ENCODE measurements around the gene ATP9B. TPM values are rescaled to one million over a fixed set of nuclear protein-coding genes. Genes with fewer than 3 reads are reported as not detected.

The ATP9B gene
- total RNA-seq, 1 donor from 2014 or later: 43.9 TPM

DNA sequence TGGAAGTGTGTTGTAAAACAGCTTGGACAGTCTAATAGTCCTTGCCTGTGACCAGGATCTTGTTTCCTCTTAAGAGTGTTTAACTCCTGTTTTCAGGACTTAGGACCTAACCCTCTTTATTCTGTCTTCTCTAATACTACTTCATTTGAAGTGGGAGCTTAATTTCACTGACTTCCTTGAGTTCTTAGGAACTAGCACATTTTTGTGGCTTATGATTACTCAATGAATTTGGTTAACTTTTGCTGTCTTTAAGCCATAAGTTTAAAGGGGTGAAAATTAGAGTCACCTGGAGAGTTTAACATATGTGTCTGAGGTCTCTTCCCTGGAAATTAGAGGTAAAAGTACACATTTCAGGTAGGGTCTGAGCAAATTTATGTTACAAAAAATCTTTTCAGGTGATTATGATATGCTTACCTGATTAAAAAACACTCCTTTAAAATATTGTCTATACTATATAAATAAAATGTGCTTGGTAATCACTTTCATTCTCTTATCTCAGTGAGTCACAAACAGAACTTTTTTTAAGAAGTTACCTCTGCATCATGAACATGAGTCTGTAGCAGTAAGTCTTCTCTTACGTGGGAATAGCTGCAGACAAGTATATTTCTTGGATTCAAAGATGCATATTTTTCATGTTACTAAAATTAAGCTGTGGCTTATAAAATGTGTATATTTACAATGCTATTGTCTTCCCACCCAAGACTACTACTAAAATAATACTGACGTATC, 52.7 kb downstream of the ATP9B start:
- Histone ChIP-seq H3K27ac (no peak overlapping the region), H3K9me3 (no peaks in the 10 kb centered on the region), H3K4me1 (peaks cover 7% of the 10 kb centered on the region), H3K27me3 (no peaks in the 10 kb centered on the region), H3K4me3 (no peak overlapping the region), H3K36me3 (peaks cover 10% of the 10 kb centered on the region)
- TF ChIP-seq, protein P1, sequence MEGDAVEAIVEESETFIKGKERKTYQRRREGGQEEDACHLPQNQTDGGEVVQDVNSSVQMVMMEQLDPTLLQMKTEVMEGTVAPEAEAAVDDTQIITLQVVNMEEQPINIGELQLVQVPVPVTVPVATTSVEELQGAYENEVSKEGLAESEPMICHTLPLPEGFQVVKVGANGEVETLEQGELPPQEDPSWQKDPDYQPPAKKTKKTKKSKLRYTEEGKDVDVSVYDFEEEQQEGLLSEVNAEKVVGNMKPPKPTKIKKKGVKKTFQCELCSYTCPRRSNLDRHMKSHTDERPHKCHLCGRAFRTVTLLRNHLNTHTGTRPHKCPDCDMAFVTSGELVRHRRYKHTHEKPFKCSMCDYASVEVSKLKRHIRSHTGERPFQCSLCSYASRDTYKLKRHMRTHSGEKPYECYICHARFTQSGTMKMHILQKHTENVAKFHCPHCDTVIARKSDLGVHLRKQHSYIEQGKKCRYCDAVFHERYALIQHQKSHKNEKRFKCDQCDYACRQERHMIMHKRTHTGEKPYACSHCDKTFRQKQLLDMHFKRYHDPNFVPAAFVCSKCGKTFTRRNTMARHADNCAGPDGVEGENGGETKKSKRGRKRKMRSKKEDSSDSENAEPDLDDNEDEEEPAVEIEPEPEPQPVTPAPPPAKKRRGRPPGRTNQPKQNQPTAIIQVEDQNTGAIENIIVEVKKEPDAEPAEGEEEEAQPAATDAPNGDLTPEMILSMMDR (IDR thresholded peaks at IDR 0.05): no peak
- DNase-seq (no peak), ATAC-seq (peak; percentile 42)
- intact Hi-C loops (cut with DNase I): no loop called here

DNA sequence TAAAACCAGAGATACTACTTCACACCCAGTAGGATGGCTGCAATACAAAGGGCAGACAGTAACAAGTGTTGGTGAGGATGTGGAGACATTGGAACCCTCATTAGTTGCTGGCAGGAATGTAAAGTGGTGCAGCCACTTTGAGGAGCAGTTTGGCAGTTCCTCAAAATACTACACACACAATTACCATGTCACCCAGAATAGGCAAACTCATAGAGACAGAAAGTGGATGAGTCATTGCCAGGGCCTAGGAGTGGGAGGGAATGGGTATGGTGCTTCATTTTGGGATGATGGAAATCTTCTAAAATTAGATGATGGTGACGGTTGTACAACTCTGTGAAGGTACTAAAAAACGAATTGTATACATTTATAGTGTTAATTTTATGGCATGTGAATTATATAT, 54.8 kb downstream of the ATP9B start:
- no peak overlapping the region for H3K27ac ChIP-seq
- no peaks in the 10 kb centered on the region for H3K27me3 ChIP-seq
- H3K4me3 ChIP-seq: no peak overlapping the region
- no peak for DNase-seq
- peaks cover 4% of the 10 kb centered on the region for H3K4me1 ChIP-seq
- peaks cover 11% of the 10 kb centered on the region for H3K36me3 ChIP-seq
- H3K9me3 ChIP-seq: no peaks in the 10 kb centered on the region
- intact Hi-C loops (cut with DNase I): no loop called here
- peak; percentile 76 for ATAC-seq
- TF ChIP-seq, protein P1 (IDR thresholded peaks at IDR 0.05): no peak

DNA sequence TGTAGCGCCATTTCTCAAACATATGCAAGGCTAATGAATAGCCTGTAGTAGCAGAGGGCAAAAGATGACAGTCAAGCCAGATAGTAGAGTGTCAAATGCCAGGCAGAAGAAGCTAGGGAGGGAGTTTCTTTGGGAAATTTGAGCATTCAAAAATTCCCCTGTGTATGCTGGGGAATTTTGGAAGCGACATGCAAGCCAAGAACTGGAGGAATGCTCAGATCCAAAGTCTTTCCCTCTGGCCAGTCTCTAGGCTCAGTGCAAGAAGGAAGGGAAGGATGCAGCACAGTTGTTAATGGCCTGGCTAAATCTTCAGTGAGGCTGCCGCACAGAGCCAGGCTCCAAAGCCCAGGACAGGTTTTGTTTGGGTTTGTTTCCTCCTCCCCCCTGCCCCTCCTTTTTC, 59.9 kb downstream of the ATP9B start:
- no peak for ATAC-seq
- H3K27me3 ChIP-seq: no peaks in the 10 kb centered on the region
- no peaks in the 10 kb centered on the region for H3K4me1 ChIP-seq
- TF ChIP-seq, protein P1 (IDR thresholded peaks at IDR 0.05): no peak
- no peak overlapping the region for H3K27ac ChIP-seq
- no peaks in the 10 kb centered on the region for H3K9me3 ChIP-seq
- intact Hi-C loops (cut with DNase I): no loop called here
- H3K4me3 ChIP-seq: no peak overlapping the region
- DNase-seq: no peak
- peaks cover 23% of the 10 kb centered on the region for H3K36me3 ChIP-seq

DNA sequence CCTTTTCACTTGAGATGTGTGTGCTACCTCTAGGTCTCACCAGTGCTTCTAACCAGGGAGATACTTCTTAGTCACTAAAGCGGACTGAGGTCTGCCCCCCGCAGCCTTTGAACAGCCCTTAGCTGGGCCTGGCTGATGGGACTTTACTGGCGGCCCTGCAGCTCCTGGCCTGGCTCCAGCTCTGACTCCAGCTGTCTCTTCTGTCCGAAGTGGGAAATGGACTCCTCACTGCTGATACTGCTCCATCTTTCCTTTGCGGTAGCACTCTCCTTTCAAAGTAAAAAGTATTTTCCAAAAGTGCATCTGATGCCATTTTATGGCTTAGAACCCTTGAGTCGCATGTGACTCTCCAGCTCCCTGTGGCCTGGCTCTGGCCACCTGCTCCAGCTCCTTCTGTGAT, 64.5 kb downstream of the ATP9B start:
- TF ChIP-seq, protein P1 (IDR thresholded peaks at IDR 0.05): no peak
- Histone ChIP-seq H3K9me3 (no peaks in the 10 kb centered on the region), H3K4me3 (no peak overlapping the region), H3K27me3 (no peaks in the 10 kb centered on the region), H3K36me3 (peaks cover 13% of the 10 kb centered on the region), H3K4me1 (no peaks in the 10 kb centered on the region), H3K27ac (no peak overlapping the region)
- DNase-seq: no peak
- no peak for ATAC-seq
- intact Hi-C loops (cut with DNase I): no loop called here

DNA sequence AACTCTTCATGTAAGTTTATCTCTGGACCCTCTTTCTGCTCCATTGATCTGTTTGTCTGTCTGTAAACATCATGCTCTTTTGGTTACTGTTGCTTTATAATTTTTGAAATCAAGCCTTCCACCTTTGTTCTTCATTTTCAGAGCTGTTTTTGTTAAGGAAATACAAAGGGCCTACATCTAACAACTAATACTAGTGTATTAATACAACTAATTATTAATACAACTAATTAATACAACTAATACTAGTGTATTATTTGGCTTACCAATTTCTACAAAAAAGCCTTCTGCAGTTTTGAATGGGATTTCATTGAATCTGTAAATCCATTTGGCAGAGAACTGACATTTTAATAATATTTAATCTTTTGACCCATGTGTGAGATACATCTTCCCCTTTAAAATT, 66.7 kb downstream of the ATP9B start:
- intact Hi-C loops (cut with DNase I): no loop called here
- H3K4me1 ChIP-seq: no peaks in the 10 kb centered on the region
- no peak overlapping the region for H3K27ac ChIP-seq
- no peaks in the 10 kb centered on the region for H3K9me3 ChIP-seq
- no peak overlapping the region for H3K4me3 ChIP-seq
- DNase-seq (no peak), ATAC-seq (no peak)
- H3K27me3 ChIP-seq: no peaks in the 10 kb centered on the region
- peaks cover 5% of the 10 kb centered on the region for H3K36me3 ChIP-seq
- TF ChIP-seq, protein P1 (IDR thresholded peaks at IDR 0.05): no peak

Measured in upper lobe of right lung (tissue), 1 donor.